DMS 273 (cell line): Measurements from ENCODE around the gene PDE9A.

Experiments used
- DNase-seq: peaks from one replicate; lab custom pipeline; 2025; ENCODE audit not compliant: unreplicated experiment; lab: John Stamatoyannopoulos, UW

Gene PDE9A

DNA sequence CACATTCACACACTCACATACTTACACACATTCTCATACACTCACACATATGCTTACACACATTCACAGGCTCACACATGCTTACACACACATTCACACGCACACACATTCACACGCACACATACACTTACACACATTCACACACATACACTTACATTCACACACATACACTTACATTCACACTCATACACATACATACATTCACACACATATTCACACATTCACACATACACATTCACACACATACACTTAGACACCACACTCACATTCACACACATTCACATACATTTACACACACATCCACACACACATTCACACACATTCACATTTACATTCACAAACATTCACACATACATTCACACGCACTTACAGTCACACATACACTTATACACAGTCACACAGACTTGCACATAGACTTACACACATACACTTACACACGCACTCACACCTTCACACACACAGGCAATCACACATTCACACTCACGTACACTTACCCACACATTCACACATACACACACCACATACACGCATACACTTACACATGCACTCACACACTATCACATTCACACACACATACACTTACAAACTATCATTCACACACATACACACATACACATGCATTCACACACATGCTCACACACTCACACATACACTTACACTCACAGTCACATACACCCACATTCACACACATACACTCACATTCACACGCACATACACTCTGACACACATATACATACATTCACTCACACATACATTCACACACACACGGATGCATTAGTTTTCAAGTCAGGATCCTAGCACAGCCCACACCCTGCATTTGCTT is 16.8 kb downstream of the PDE9A start:
- no peak for DNase-seq

DNA sequence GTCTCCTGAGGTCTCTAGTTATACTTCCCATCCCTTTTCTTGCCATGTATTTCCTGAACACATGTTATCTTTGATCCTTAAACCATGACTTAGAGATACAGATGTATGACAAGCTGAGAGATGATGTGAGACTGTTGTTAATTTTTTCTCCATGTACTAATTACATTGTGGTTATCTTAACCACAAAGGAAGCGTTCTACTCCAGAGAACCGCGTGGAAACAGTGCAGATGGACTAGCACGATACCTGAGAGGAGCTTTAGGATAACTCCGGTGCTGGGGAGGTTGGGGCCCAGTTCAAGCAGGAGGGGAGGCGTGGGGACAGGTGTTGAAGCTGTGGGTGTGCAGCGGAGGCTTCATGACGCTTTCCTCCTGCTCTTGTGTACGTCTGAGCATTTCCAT is 17.5 kb downstream of the PDE9A start:
- DNase-seq, result no peak

DNA sequence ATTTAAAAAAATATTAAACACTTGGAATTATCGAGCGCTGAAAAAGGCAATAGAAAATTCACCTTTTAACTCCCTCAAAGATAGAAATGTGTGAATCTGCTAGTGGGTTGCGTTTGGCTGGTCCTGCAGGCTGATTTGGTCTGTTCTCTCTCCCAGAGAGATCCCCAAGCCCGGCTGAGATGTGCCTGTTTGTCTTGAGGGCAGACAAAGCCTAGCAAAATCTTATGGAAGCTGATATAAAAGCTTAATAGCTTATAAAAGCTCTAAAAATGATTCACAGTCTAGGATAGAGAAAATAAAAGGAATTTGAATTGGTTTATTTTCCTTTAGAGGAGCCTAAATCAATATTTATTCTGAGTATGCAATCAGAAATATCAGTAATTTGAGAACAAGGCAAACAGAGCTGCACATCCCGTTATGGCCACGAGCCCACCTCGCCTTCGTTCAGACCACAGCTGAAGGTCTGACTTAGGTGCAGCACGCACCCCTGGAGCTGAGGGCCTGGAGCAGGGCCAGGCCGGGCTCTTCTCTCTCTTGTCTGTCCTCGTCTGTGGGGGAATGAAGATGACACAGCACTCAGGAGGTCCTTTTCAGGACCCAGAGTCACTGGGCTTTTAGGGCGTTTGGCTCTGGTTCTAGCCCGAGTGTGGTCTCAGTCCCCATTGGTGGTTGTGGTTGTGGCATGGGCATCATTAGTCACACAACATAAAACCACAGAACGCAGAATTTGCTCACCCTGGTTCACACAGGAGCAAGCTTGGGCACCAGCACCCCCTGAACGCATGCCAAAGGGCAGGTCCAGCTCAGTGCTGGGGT is 18.6 kb downstream of the PDE9A start:
- DNase-seq, result no peak

DNA sequence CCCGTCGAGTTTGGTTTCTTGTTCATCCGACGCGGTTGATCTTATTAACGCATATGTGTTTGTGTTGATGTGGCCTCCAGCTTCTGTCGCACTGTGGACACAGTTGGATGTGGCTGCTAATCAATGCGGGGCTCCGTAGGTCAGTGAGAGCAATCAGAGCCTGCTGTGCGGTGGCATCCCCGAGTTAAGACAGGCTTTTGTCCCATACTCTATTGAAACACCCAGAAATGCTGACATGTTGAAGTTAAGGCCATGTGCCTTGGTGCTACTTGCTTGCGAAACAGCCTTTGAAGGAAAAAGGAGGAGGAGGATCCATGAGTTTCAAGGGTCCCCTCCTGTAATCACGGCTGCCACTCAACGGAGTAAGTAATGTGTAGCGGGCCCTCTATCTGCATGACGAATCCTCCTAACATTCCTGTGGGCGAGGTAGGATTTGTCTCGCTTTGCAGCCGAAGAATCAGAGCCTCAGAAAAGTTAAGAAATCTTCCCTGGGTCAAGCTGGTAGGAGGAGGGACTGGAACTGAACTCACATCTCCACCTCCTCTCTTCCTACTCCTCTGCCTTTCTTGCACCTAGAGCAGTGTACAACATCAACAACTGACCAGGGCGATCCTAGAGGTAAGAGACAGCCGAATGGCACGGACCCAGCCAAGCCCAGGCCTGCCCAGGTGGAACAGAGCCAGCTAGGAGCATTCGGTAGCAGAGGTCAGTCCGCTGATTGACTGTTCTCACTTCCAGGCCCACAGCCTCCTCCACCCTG is 19.5 kb downstream of the PDE9A start:
- DNase-seq, result no peak

DNA sequence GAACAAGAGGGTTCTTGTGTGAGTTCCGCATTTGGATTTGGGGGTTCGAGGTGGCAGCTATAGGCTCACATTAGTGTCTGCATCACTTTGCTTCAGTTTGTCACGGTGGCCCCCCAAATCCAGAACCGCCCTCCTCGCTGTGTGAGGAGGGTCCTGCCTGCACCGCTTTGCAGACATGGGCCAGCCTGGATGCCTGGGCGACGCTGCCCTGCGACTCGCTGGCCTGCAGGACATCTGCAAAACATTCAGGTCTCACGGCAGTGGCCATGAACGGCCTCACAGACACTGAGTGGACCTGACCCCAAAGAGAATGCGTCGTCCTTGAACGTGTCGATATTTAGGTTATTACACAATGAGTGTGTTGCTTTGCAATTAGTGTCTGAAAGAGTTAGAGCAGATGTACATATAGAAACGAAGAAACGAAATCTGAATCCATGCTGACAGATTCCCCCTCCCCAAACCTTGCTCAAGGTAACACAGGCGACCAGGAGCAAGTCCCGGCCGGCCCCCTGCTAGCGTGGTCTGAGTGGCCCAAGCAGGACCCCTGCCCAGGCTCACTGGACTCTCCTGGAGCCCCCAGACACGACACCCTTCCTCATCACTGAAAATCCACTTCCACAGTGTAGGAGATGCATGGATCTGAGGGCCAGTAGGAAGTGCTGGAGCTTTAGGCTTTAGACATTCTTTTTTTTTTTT is 20.4 kb downstream of the PDE9A start:
- no peak for DNase-seq

DNA sequence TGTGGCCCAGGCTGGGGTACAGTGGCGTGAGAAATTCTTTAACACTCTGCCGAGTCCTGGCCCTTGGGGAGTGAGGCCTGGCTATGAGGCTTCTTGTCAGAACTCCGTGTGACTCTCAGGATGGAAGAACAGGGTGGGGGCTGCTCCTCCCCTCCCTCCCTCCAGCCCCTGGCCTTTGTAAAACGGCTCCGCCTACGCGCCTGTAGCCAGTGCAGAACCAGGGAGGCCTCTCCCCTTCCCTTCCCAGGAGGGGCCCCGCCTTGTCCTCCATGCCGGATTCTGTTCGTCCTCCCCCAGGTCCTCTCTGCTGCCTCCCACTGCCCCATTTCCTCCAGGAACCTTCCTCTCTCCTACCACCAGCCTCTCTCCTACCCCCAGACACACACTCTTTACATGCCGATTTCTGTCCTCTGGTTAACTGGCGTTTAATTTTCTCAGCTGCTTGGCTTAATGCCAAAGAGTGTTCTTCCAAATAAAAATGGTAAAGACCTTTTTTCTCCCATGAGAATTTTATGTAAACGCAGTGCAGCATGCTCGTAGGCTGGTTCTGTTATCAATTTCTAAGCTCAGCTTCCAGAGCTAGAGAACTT is 21.0 kb downstream of the PDE9A start:
- DNase-seq, result peak; percentile 26

DNA sequence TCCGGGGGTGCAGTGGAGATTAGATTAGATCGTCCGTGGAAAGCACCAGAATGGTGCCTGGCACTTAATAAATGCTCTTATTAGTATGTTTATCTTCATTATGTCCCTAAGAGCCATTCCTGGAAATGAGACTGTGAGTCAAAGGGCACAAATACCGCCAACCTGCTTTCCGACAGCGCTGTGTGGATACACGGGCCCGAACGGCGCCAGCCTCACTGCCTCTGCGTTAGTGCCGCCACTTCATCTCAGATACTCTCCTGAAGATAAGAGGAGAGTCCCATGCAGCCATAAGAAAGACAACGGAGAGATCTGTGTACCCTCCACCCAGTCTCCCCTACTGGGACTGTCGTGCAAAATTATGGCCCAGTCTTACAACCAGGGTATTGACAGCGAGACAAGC is 22.0 kb downstream of the PDE9A start:
- no peak for DNase-seq

DNA sequence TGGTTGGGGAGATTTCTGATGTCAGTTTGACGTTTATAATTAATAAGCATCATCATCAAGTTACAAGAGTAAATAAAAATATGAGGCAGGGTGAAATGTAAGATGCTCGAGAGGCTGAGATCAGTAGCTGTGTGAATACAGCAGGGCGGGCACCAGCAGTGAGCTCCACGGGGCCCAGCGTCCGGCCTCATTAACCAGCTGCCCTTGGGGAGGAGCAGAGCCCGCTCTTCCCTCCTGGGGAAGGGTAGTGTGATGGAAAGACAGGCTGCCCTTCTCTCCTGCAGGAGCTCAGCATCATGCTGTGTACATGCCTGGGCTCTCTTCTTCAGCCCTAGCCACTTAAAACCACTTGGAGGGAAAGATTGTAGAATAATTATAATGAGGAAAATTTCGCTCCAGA is 23.4 kb downstream of the PDE9A start:
- no peak for DNase-seq

DNA sequence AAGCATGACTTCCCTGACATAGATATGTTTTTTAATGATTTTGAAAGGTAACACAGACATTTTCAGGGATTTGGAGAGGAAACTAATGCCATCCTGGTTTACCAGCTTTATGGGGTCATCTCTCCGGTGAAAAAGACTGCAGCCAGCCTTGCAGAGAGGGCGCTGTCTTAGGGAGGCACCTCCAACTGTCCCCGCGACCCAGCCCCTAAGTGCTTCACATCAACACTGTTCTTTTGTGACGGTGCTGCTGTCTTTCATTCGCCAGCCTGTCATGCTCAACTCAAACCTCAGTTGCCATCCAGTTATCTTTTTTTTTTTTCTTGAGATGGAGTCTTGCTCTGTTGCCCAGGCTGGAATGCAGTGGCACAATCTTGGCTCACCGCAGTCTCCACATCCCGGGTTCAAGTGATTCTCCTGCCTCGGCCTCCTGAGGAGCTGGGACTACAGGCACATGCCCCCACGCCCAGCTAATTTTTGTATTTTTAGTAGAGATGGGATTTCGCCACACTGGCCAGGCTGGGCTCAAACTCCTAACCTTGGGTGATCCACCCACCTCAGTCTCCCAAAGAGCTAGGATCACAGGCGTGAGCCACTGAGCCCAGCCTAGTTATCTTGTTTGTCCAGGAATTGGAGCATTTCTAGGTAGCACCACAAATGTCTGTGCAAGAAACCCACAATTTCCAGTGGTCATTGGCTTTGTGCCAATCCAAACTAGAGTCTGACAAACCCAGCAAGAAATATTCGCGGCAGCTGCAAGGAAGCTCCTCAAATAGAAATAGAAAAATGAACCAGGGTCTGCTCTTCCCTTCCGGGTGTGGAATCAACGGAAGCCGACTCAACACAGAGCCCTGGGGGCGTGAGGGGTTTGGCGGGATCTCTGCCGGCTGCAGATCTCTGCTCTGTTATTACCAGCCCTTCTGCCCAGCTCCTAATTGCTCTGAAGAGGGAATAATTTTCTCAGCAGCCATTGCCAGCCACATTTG is 24.2 kb downstream of the PDE9A start:
- DNase-seq, result peak; percentile 17

DNA sequence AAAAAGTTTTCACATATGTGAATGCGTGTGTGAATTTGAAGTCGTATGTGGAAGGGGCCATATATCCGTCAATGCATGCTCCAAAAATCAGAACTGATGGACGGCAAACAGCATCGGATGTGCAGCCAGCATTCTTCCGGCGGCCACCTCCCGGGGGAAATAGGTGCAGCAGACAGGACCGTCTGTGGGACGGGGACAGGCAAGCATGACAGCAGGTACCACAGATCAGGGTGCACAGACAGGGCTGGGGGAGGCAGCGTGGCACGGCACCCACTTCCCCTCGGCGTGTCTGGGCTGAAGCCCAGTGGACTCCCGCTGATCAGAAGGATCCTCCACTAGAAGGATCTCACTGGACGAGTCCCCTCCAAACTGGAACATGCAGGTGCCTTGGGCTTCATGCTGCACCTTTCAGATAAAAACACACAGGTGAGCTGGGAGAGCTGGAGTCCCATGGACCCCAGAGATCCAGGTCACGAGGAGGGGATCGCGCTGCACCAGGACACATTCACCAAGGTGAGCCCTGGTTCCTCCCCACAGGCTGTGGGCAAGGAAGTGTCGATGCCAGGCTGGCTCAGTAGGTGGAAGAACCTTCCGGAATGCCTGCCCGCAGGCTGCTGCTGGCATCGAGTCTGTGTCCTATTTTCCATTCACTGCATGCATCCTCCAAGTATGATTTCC is 25.3 kb downstream of the PDE9A start:
- DNase-seq, result no peak

DNA sequence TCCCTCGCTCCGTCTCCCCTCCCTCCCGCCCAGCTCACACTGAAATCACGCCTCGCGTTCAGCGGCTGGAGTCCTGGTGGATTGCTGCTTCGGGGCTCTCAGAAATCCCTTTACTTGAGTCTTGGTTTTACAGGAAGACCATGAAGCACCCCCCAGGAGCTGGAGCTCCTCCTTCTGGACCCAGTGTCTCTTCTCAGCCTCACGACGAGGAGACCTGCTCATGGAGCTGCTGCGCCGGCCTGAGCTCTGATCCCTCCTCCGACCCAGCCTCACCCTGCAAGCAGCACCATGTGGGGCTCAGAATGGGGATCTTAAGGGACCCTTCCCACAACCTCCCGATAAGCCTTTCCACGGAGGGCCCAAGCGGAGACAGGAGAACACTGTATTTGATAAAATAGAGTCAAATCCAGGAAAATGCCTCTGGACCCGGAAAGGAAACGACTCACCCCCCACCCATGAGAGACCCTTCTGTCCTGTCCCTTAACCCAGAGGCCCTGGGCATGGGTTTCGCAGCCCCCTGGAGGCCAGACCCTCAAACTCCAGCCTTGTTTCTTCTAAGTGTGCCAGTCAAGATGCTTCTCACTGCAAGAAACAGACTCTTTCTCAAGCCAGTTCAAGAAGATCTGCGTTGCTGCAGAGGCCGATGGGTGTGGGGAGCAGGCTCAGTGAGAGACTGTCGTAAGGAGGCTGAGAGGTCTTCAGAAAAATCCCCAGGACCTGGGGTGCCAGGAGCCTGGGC is 26.1 kb downstream of the PDE9A start:
- DNase-seq, result no peak

DNA sequence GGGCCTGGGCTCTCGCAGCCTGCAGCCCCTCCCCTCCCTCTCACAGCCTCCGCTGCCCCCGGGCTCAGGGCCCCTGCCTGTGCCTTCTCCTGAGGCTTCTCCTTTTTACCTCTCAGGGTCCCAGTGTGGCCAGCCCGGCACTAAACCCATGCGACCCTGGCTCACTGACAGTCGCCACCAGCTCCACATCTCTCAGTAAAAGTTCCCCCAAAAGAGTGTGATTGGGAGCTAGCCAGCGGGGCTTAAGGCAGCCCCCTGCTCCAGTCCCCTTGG is 26.6 kb downstream of the PDE9A start:
- no peak for DNase-seq

DNA sequence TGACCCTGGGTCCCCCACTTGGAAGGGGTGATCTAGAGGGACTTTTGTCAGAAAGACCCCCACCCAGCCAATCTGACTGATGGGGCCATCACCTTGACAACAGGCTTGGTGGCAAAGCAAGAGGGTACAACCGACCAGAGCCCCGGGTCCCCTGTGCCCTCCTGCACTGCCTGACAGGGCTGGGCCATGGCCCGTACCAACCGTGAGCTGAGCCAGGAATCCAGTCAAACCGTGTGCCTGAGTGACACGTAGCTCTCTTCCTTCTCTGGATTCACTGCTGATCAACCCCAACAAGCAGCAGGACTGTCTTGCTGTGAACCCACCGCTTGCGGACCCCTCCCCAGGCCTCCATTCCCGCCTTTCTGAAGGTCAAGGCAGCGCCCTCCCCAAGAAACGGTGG is 27.0 kb downstream of the PDE9A start:
- no peak for DNase-seq

DNA sequence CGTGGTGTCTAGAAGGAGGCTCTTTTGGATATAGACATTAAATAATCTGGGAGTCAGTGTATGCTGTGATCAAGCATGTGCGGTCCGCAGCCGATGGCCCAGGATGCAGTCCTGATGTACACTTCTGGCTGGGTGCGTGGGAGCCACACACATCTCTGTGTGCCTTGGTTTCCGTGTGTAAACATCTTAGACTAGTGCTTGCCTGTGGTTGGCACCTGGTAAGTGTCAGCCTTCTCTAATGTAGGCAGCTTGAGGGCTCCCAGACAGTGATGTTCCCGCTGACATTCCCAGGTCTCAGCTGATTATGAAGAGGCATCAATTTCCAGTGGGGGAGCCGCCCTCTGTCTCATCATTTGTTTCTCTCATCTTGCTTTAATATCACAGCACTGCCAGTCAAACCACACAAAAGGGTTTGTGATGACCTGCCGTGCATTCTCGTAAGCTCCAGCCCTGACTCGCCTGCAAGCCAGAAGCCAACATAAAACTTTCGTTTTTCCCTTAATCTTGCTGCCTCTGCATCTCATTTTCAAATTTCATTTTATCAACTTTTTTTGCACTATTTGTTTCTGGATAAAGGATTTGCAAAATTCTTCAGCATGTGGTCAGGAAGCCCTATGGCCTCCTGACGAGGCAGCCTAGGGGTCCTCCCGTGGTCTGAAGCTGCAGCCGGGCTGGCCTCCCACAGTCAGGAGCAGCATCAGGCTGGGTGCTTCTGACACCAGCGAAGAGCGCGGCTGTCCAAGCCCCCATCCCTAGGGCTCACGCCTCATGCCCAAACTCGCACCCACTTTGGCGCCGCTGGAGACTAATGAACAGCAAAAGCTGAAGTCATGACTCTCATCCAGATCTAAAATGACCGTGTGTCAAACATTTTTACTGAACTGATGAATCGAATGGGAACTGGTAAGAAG is 28.1 kb downstream of the PDE9A start:
- DNase-seq, result no peak

DNA sequence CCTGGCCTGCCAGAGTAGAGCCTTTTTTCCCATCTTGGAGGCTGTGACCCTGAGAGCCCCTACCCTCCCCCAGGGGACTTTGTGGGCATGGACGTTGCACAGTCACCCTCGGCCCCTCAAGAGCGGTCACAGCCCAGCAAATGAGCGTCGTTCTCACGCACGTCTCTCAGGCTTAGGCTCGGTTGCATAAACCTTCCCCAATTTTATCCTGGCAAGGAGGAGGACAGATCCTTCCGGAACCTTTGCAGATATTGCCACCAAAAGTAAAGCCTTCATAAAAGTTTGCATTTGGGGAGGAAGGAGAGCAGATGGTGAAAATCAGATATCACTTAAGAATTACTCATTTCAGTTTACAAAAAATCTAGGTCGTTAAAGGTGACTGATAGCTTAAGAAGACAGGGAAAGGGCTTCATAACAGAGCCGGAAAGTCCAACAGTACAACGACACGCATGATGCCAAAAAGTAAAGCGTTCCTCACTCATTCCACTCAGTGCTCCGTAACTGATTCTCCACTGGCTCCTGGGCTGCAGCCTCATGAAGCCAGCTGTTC is 29.3 kb downstream of the PDE9A start:
- no peak for DNase-seq

DNA sequence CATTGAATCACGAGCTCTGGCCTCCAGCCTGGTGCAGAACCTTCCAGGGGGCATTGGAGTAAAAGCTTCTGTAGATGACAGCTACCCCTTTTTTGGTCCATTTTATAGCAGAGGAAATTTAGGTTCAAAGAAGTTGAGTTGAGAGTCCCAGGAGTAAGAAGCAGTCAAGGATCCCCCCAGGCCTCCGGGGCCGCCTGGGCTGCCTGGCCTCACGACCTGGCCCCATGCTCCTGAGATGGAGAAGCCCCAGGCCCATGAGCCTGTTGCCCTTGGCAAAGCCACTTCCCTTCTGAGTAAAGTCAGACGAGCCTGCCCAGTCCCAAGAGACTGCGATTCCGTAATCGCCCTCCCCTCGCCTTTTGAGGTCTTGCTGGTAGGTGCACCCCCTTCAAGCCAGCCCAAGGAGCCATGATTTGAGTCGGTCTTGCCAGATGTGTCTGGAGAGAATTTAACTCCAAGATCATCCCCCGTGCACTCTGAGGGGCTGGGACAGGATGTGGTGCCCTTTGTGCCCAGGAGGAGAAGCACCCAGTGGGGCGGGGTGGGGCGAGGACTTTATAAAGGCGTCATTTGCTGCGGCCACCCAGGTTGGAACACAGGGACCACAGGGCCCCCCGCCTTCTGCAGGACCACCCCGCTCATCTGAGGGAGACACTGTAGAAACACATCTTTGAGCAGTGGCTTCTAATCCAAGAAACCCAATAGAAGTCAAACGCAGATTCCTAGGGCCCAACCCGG is 30.1 kb downstream of the PDE9A start:
- no peak for DNase-seq
